Testis (tissue), 3 donors: ENCODE data around the gene ASB18. TPM values are rescaled to one million over a fixed set of nuclear protein-coding genes. Genes with fewer than 3 reads are reported as not detected.

ENCODE experiments used
- DNase-seq: peaks from one replicate; pipeline ENCODE4 v3.0.0-alpha.2; 2019
- H3K27ac ChIP-seq, 2 donors: fragments of 200-600 bp; sonication (generic); one replicate each; pipeline ENCODE4 v1.5.1; 2019
- H3K27me3 ChIP-seq: fragments of 200-600 bp; sonication (generic); one replicate; pipeline ENCODE4 v1.5.1; 2019
- H3K36me3 ChIP-seq: fragments of 200-600 bp; sonication (generic); one replicate; pipeline ENCODE4 v1.5.1; 2017; ENCODE audit warnings: low read depth; ENCODE audit errors: missing control alignments
- H3K4me1 ChIP-seq: fragments of 200-600 bp; sonication (generic); one replicate; pipeline ENCODE4 v1.5.1; 2019
- H3K4me3 ChIP-seq, 2 donors: fragments of 200-600 bp; sonication (generic); one replicate each; pipeline ENCODE4 v1.5.1; 2017 to 2019
- H3K9me3 ChIP-seq: fragments of 200-600 bp; sonication (generic); one replicate; pipeline ENCODE4 v1.5.1; 2017
- CTCF ChIP-seq, 3 experiments: fragments of 450-650 bp in 2 of 3; fragments of 200-600 bp in 1 of 3; sonication (generic) in 1 of 3; IDR thresholded peaks; one replicate each; pipeline ENCODE4 v1.5.1; 2016 to 2019; ENCODE audit warnings: antibody characterized with exemption in 3 of 3, mild to moderate bottlenecking in 2 of 3, moderate library complexity in 1 of 3
- POLR2A ChIP-seq: fragments of 450-650 bp; IDR thresholded peaks from one replicate; pipeline ENCODE4 v1.6.1; 2017; ENCODE audit warnings: antibody characterized with exemption, mild to moderate bottlenecking, moderate library complexity
- WGBS, 2 donors: methylation state at CpG; one replicate each; pipeline ENCODE4 v1.1.5; 2018; 5-methylcytosine and 5-hydroxymethylcytosine counted together
- intact Hi-C: fragments of 100-400 bp; cut with DNase I; formaldehyde crosslinking; loops from one replicate; pipeline ENCODE4 v1.15.1; 2023; ENCODE audit warnings: low total_unique reads
- polyA plus RNA-seq: library from polyadenylated mRNA; stranded (reverse); fragments of 350-450 nt; fragmentation: Illumina TruSeq; extraction: RNeasy Lipid Tissue Mini Kit (QIAGEN cat#74804); gene quantifications from one replicate; pipeline ENCODE4 v1.2.3, GENCODE V29; 2014; ENCODE audit warnings: low read depth, low replicate concordance; ENCODE audit not compliant: insufficient read depth
- total RNA-seq, 2 donors: library from RNA; depleted of rRNA; stranded (reverse); fragments of >200 nt; gene quantifications; one replicate each; pipeline ENCODE4 v1.2.3, GENCODE V29; 2016

Gene ASB18
- total and polyA plus RNA-seq, 3 donors from 2014 or later, result 0.43 to 4.9 (median 0.67) TPM

- H3K27ac ChIP-seq, result no peak overlapping the region
- no peaks in the 10 kb centered on the region for H3K27me3 ChIP-seq
- intact Hi-C loops, result no loop called here
- no peaks in the 10 kb centered on the region for H3K36me3 ChIP-seq
- H3K9me3 ChIP-seq, result no peaks in the 10 kb centered on the region
- H3K4me3 ChIP-seq, result no peak overlapping the region
- 82 to 85% methylated on average over 7 of the region's 7 CpGs for WGBS, 2 donors
- DNase-seq, result no peak
- TF ChIP-seq POLR2A (no peak), CTCF (IDR thresholded peaks at IDR 0.05) (no peak)
- no peaks in the 10 kb centered on the region for H3K4me1 ChIP-seq
Measured at GRCh38 chr2:236200378-236200777, 63.8 kb downstream of the ASB18 start.

GRCh38 chr2:236196366-236196765 is 67.8 kb downstream of the ASB18 start:
- intact Hi-C loops, result no loop called here
- Histone ChIP-seq H3K4me3 (no peak overlapping the region), H3K9me3 (no peaks in the 10 kb centered on the region), H3K27ac (no peak overlapping the region), H3K27me3 (no peaks in the 10 kb centered on the region), H3K36me3 (no peaks in the 10 kb centered on the region), H3K4me1 (no peaks in the 10 kb centered on the region)
- TF ChIP-seq POLR2A (no peak), CTCF (IDR thresholded peaks at IDR 0.05) (no peak)
- no peak for DNase-seq
- WGBS, 2 donors, result 83 to 84% methylated on average over 7 of the region's 7 CpGs

- Histone ChIP-seq H3K9me3 (no peaks in the 10 kb centered on the region), H3K27ac (no peak overlapping the region), H3K4me1 (no peaks in the 10 kb centered on the region), H3K36me3 (no peaks in the 10 kb centered on the region), H3K4me3 (no peak overlapping the region), H3K27me3 (no peaks in the 10 kb centered on the region)
- intact Hi-C loops, result no loop called here
- TF ChIP-seq POLR2A (no peak), CTCF (IDR thresholded peaks at IDR 0.05) (no peak)
- DNase-seq, result no peak
- WGBS, 2 donors, result 88 to 95% methylated on average over 9 to 12 of the region's 12 CpGs
Measured at GRCh38 chr2:236195726-236196125, 68.5 kb downstream of the ASB18 start.

- DNase-seq, result no peak
- no peak overlapping the region for H3K4me3 ChIP-seq
- WGBS, 2 donors, result 93 to 94% methylated on average over 12 of the region's 12 CpGs
Measured at GRCh38 chr2:236194786-236195185, 69.4 kb downstream of the ASB18 start.

More at GRCh38 chr2:236194786-236195185, 69.4 kb downstream of the ASB18 start:
- H3K27ac ChIP-seq, result no peak overlapping the region
- TF ChIP-seq POLR2A, result no peak
- no peak for TF ChIP-seq CTCF (IDR thresholded peaks at IDR 0.05)
- H3K4me1 ChIP-seq, result no peaks in the 10 kb centered on the region
- intact Hi-C loops, result no loop called here
- H3K36me3 ChIP-seq, result no peaks in the 10 kb centered on the region
- no peaks in the 10 kb centered on the region for H3K9me3 ChIP-seq
- H3K27me3 ChIP-seq, result no peaks in the 10 kb centered on the region
